Skeletal muscle cell (primary cell): Measurements from ENCODE around the gene HNRNPA2B1.
"Not testable (repeated sequence)": the region's sequence is repeated elsewhere in the genome, so short reads cannot be mapped to it uniquely, and the experiment has no call there.

Source experiments
- DNase-seq: peaks from one replicate; pipeline ENCODE4 v3.0.0-alpha.2; 2010; ENCODE audit warnings: low read depth
- H3K4me3 ChIP-seq: 2 replicates; pipeline ENCODE4 v1.5.1; 2011; ENCODE audit warnings: low read depth, mild to moderate bottlenecking, control low read depth, low read length, moderate library complexity

HNRNPA2B1 gene

DNA sequence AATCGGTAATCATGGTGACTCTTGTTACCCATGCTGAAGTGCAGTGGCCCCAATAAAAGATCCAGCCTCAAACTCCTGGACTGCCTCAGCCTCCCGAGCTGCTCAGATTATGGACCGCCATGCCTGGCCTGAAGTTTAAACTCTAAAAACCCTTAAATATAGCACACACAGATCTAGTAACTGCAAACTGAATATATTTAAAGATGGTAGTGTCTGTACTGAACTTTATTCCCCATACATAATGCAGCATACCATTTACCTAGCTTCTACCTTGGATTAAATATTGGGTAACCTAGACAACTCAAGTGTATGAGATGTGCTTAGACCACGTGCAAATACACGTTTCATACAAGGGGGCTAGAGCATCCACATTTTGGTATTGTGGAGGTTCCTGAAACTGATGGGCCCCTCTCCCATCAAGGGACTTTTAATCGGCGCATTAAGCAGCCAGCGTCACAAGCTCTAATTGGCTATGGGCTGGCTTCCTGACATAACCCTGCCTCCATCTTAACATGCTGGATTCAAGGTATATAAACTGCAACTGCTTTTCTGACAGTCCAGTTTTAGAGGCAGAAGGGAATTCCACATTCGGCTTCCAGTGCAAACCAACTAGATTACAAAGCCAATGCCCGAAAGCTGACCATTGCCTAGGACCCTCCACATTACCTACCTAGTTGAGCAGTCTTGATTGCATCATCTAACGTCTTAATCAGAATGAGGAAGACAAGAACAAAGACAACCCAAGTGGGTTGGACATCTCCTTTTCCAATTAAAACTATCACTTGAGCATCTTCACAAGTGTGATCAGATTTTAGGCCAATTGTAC, 13.0 kb downstream of the HNRNPA2B1 start:
- no peak overlapping the region for H3K4me3 ChIP-seq
- DNase-seq, result no peak

DNA sequence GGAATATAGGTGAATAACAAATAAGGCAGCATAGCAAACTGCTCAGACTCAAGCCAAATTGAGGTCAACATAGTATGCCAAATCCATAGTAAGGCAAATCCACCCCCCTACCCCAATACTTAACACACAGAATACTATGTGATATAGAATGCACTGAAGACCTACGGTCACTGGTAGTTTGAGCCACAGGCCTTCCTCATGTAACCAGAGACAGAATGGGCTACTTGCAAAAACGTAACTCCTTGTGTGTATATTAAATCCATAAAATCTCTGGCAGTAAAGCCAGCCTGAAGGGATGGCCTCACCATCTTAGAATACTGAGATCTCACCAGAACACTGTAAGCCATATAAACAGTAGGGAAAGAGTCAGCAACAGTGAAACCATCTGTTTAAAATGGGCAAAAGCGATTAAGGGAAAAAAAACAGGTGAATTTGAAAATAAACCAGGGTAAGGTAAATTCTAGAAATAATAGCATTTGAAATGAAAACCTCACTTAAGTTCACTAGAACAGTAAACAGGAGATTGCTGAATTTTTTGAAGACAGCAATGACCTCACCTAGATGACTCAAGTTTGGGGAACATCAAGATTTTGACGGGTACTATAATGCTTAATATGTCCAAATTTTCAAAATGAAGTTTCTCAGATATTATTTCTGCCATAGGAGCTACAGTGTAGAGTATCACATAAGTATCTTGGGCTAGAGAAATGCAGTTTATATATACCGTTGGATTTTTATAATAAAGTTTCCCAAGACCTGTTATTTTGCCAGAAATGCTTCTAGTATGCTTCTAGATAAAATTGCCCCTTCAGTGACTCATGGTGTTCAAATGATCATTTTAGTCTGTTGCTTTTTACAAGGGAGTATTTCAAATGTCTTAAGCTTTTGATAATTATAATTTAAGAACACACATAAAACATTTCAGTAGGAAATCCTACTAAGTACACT, 13.9 kb downstream of the HNRNPA2B1 start:
- no peak for DNase-seq
- no peak overlapping the region for H3K4me3 ChIP-seq

DNA sequence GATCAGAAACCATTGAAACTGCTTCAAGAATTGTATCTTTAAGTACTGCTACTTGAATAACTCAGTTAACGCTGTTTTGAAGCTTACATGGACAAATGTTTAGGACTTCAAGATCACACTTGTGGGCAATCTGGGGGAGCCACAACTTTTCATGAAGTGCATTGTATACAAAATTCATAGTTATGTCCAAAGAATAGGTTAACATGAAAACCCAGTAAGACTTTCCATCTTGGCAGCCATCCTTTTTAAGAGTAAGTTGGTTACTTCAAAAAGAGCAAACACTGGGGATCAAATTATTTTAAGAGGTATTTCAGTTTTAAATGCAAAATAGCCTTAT, 14.7 kb downstream of the HNRNPA2B1 start:
- no peak overlapping the region for H3K4me3 ChIP-seq
- no peak for DNase-seq

DNA sequence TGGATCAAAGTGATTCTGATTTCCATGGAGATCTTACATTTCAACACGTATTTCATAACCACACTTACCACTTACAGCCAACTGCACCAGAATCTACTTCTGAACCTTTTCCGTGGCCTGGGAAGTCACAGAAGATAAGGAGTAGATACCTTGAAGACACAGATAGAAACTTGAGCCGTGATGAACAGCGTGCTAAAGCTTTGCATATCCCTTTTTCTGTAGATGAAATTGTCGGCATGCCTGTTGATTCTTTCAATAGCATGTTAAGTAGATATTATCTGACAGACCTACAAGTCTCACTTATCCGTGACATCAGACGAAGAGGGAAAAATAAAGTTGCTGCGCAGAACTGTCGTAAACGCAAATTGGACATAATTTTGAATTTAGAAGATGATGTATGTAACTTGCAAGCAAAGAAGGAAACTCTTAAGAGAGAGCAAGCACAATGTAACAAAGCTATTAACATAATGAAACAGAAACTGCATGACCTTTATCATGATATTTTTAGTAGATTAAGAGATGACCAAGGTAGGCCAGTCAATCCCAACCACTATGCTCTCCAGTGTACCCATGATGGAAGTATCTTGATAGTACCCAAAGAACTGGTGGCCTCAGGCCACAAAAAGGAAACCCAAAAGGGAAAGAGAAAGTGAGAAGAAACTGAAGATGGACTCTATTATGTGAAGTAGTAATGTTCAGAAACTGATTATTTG, 15.3 kb downstream of the HNRNPA2B1 start:
- DNase-seq, result no peak
- no peak overlapping the region for H3K4me3 ChIP-seq

DNA sequence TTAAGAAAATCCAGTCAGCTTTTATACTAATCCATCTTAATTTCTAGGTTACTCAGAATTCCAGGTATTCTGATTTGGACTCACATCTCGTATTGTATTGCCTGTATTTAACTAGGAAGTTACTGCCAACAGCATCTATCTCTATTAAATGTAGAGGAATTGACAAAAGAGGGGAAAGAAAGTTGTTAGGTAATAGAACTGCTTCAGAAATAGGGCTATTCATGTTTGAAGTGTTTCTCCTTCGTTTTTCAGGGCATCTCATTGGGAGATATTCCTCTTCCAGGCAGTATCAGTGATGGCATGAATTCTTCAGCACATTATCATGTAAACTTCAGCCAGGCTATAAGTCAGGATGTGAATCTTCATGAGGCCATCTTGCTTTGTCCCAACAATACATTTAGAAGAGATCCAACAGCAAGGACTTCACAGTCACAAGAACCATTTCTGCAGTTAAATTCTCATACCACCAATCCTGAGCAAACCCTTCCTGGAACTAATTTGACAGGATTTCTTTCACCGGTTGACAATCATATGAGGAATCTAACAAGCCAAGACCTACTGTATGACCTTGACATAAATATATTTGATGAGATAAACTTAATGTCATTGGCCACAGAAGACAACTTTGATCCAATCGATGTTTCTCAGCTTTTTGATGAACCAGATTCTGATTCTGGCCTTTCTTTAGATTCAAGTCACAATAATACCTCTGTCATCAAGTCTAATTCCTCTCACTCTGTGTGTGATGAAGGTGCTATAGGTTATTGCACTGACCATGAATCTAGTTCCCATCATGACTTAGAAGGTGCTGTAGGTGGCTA, 16.1 kb downstream of the HNRNPA2B1 start:
- H3K4me3 ChIP-seq, DNase-seq: not testable (repeated sequence)

DNA sequence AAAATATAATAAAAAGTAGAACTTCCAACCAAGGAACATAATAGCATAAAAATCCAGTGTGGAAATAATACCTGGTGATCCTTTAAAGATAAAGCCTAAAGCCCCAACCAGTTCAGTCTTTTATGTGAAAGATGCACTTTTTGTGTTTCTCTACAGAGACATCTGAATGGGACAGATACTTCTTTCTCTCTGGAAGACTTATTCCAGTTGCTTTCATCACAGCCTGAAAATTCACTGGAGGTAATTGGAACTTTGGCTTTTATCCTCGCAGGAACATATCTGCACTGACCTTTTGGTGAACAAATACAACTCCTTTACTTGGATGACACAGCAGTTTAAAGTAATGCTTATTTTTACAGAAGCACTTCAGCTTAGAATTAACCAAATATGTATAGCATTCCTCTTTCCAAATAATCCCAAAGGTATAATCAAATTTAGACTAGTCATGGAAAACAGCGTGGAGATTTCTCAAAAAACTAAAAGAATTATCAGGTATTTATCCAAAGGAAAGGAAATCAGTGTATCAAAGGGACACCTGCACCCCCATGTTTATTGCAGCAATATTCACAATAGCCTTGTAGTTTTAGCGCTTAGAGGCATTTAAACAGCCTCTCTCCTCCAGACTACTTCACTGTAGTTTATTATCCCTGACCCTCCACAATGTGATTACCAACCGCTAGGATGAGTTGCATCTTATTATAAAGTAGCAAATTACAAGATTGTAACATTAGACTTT, 16.8 kb downstream of the HNRNPA2B1 start:
- H3K4me3 ChIP-seq, result no peak overlapping the region
- no peak for DNase-seq

DNA sequence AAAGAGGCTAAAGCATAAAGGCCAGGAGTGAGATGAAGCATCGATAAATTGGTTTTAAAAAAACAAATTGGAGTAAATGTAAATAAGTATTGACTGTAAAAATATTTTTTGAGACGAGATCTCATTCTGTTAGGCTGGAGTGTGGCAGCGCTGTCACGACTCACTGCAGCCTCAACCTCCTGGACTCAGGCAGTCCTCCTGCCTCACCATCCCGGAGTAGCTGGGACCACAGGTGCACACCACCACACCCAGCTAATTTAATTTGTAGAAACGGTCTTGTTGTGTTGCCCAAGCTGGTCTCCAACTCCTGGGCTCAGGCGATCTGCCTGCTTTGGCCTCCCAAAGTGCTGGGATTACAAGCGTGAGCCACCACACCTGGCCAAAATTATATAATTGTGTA, 17.8 kb downstream of the HNRNPA2B1 start:
- DNase-seq, result no peak

DNA sequence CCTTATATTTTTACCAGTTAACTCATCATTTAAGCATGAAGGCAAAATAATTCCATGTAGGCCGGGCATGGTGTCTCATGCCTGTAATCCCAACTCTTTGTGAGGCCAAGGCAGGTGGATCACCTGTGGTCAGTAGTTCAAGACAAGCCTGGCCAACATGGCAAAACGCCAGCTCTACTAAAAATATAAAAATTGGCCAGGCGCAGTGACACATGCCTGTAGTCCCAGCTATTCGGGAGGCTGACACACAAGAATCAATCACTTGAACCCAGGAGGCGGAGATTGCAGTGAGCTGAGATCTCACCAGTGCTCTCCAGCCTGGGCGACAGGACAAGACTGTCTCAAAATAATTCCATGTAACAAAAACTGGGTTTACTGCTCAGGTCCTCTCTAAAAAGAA, 18.3 kb downstream of the HNRNPA2B1 start:
- DNase-seq, result no peak
- no peak overlapping the region for H3K4me3 ChIP-seq

More for the DNA sequence above, 17.8 kb downstream of the HNRNPA2B1 start:
- H3K4me3 ChIP-seq, result no peak overlapping the region

DNA sequence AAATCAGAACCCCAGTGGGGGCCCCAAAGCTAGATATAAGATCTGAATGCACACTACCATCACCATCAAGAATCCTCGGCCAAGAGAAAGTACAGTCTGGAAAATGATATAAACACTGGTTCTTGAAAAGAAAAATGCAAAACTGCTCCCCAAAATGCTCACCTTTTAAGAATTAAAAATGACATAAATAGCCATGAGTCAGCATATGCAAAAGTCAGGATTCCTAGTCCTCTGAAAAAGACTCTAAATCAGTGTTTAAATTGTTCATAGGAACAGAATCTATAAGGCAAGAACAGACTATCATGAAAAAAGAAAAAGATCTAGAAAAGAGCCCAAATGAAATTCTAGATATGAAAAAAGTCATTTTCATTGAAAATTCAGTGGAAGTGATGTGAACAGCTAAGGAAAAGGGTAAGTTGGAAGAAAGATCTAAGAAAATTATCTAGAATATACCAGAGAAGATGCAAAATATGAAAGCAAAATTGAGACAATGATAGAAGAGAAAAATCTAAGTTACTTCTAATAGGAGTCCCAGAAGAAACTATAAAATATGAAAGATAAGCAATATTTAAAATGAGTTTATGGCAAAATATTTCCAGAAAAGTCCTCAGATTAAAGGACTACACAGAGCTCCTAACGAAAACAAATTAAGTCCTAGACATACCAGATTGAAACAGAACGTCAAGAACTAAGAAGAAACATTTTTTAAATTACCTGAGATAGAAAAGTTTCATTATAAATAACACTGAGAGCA, 18.9 kb downstream of the HNRNPA2B1 start:
- H3K4me3 ChIP-seq, result no peak overlapping the region
- DNase-seq, result no peak

DNA sequence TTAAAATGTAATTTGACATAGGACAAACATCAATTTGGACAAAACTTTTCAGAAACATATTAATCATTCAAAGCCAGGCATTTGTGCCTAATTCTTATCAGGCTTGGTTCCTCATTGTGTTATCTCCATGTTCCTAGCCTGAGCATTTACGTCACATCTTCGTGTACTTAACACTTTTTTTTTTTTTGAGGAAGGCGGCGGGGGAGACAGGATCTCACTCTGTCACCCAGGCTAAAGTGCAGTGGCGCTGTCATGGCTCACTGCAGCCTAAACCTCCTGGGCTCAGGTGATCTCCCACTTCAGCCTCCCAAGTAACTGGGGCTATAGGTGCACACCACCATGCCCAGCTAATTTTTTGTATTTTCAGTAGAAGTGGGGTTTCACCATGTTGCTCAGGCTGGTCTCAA, 19.8 kb downstream of the HNRNPA2B1 start:
- no peak for DNase-seq
- H3K4me3 ChIP-seq, result no peak overlapping the region

DNA sequence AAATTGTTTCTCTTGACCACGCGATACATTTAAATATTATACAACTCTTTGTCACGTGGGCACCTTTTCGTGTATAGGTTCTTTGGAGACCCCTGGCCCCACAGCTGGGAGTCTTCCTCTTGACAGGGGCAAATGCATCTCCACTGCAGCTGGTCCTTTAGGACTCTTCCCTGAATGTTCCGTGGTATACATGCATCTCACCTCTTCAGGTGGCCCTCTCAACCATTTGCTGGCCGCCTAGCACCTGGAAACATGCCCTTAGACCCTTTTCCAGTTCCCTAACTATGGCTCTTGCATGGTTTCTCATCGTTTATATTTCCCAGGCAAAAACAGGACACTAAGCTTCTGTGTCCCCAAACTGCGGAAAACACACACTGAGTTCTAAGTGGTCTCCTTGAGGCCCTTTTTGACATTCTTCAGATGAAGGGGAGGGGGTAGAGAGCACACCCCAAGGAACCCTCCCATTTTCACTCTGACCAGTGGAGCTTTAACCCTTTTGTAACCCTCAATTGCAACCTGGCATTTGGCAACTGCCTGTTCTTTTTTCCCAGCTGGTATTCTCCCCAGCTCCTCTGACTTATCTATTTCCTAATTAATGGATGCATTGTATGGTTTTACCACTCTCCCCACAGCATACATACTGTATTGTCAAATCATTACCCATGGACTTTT, 20.6 kb downstream of the HNRNPA2B1 start:
- DNase-seq, result no peak

DNA sequence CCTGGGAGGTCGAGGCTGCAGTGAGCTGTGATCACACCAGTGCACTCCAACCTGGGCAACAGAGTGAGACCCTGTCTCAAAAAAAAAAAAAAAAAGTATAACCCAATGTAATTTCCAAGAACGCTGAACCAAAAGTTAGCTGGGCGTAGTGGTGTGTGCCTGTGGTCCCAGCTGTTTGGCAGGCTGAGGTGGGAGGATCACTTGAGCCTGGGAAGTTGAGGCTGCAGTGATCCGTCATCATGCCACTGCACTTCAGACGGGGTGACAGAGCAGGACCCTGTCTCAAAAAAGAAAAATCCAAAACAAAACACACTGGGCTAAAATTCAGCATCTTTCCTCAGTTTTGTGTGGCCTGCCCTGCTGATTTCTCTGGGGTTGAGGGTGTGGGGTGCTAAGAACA, 21.1 kb downstream of the HNRNPA2B1 start:
- no peak for DNase-seq
- no peak overlapping the region for H3K4me3 ChIP-seq

More for the DNA sequence above, 20.6 kb downstream of the HNRNPA2B1 start:
- H3K4me3 ChIP-seq, result no peak overlapping the region

DNA sequence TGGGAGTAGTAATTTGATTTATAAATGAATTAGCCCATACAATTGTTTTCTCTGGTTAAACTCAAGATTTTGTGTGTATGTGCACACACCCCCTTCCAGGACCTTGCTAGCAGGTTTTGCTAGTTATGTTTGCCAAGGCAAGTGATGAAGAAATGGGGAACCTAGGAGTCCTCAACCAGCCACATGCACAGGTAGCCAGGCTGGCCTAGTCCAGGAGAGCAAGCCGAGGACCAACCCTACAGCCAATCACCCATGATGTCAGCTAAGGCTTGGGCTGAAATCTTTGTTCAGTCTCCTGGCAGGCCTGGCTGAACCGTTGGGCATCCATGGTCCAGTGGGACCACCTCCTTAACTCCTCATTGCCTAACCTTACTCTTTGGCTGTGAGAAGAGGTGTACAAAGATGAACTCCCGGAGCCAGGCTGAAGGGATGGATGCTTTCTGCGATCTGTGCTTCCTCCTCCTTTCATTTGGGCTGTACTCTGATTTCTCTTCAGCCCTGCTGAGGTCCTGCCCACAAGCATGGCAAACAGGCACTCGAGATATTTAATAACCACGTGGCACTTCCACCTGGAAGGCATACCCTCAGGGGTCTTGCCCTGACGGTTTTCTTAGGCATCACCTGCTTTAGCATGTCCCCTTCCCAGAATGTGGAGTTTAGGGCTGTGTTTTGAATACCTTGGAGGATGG, 22.1 kb downstream of the HNRNPA2B1 start:
- no peak for DNase-seq

DNA sequence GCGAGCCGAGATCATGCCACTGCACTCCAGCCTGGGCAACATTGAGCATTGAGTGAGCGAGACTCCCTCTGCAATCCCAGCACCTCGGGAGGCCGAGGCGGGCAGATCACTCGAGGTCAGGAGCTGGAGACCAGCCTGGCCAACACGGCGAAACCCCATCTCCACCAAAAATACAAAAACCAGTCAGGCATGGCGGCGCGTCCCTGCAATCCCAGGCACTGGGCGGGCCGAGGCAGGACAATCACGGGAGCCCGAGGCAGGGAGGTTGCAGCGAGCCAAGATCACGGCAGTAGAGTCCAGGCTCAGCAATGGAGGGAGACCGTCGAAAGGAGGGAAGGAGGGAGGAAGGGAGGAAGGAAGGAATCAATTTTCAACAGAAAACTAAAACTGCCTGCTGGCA, 23.3 kb downstream of the HNRNPA2B1 start:
- DNase-seq, H3K4me3 ChIP-seq: not testable (repeated sequence)

More for the DNA sequence above, 22.1 kb downstream of the HNRNPA2B1 start:
- H3K4me3 ChIP-seq, result no peak overlapping the region

DNA sequence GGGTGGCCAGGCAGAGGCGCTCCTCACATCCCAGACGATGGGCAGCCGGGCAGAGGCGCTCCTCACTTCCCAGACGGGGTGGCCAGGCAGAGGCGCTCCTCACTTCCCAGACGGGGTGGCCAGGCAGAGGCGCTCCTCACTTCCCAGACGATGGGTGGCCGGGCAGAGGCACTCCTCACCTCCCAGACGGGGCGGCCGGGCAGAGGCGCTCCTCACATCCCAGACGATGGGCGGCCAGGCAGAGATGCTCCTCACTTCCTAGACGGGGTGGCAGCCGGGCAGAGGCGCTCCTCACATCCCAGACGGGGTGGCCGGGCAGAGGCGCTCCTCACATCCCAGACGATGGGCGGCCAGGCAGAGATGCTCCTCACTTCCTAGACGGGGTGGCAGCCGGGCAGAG, 23.9 kb downstream of the HNRNPA2B1 start:
- not testable (repeated sequence) for DNase-seq, H3K4me3 ChIP-seq

DNA sequence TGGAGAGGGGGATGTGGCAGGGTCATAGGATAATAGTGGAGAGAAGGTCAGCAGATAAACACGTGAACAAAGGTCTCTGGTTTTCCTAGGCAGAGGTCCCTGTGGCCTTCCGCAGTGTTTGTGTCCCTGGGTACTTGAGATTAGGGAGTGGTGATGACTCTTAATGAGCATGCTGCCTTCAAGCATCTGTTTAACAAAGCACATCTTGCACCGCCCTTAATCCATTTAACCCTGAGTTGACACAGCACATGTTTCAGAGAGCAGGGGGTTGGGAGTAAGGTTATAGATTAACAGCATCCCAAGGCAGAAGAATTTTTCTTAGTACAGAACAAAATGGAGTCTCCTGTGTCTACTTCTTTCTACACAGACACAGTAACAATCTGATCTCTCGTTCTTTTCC, 24.6 kb downstream of the HNRNPA2B1 start:
- not testable (repeated sequence) for DNase-seq, H3K4me3 ChIP-seq

DNA sequence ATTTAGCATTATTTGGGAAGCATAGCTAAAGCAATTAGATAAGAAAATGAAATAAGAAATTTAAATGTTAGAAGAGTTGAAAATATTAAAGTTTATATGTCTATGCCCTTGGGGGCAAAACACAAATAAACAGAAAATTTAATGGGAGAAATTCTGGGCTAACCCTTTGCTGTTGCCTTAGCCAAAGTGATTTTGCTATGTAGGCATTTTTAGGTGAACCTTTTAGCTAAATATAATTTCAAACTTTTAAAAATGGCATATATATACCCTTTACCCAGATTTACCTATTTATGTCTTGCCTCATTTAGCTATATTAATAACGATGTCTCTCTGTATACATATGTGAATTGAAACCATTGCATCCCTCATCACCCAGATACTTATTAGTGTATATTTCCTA, 28.5 kb downstream of the HNRNPA2B1 start:
- no peak overlapping the region for H3K4me3 ChIP-seq
- DNase-seq, result no peak
